Astrocyte (in vitro differentiated cells and primary cell): ENCODE data around the gene KCNQ1. TPM values are rescaled to one million over a fixed set of nuclear protein-coding genes. Genes with fewer than 3 reads are reported as not detected.

Experiments used
- DNase-seq: peaks from one replicate; pipeline ENCODE4 v3.0.0-alpha.2; 2010; ENCODE audit warnings: low read depth
- FAIRE-seq: peaks from 2 replicates; lab custom pipeline; 2011; peaks lifted over from hg19 to GRCh38; lab: Jason Lieb, UNC
- H2AFZ ChIP-seq: 2 replicates; pipeline ENCODE4 v1.6.0; 2012; ENCODE audit warnings: low read depth, low read length, inconsistent platforms
- H3K27ac ChIP-seq: 2 replicates; pipeline ENCODE4 v1.5.1; 2011; ENCODE audit warnings: low read depth, low read length, inconsistent platforms
- H3K27me3 ChIP-seq: 2 replicates; pipeline ENCODE4 v1.6.0; 2011; ENCODE audit warnings: low read length, inconsistent platforms; ENCODE audit not compliant: insufficient read depth
- H3K36me3 ChIP-seq: 2 replicates; pipeline ENCODE4 v1.5.1; 2011; ENCODE audit warnings: low read length, inconsistent platforms; ENCODE audit not compliant: insufficient read depth
- H3K4me1 ChIP-seq: 2 replicates; pipeline ENCODE4 v1.5.1; 2011; ENCODE audit warnings: low read length, inconsistent platforms; ENCODE audit not compliant: insufficient read depth
- H3K4me2 ChIP-seq: 2 replicates; pipeline ENCODE4 v1.6.0; 2012; ENCODE audit warnings: low read length, inconsistent platforms
- H3K4me3 ChIP-seq: 2 replicates; pipeline ENCODE4 v1.5.1; 2011; ENCODE audit warnings: low read depth, mild to moderate bottlenecking, low read length, inconsistent platforms; ENCODE audit not compliant: insufficient read depth
- H3K79me2 ChIP-seq: 2 replicates; pipeline ENCODE4 v1.6.0; 2012; ENCODE audit warnings: mild to moderate bottlenecking, low read length, inconsistent platforms; ENCODE audit not compliant: insufficient read depth
- H3K9ac ChIP-seq: 2 replicates; pipeline ENCODE4 v1.6.0; 2012; ENCODE audit warnings: mild to moderate bottlenecking, low read length, inconsistent platforms
- H3K9me3 ChIP-seq: 2 replicates; pipeline ENCODE4 v1.5.1; 2012; ENCODE audit warnings: low read depth, mild to moderate bottlenecking, low read length, inconsistent platforms; ENCODE audit not compliant: insufficient read depth
- H4K20me1 ChIP-seq: 2 replicates; pipeline ENCODE4 v1.6.0; 2012; ENCODE audit warnings: low read length, inconsistent platforms; ENCODE audit not compliant: insufficient read depth
- H3K27ac Mint-ChIP-seq: one replicate; pipeline ENCODE4 v1.8.0; 2021; ENCODE audit warnings: mild to moderate bottlenecking, mixed read lengths; ENCODE audit not compliant: unreplicated experiment
- H3K27me3 Mint-ChIP-seq: one replicate; pipeline ENCODE4 v1.8.0; 2021; ENCODE audit warnings: low read depth, mixed read lengths; ENCODE audit not compliant: unreplicated experiment
- H3K36me3 Mint-ChIP-seq: one replicate; pipeline ENCODE4 v1.8.0; 2021; ENCODE audit warnings: low read depth, mixed read lengths; ENCODE audit not compliant: unreplicated experiment
- H3K4me1 Mint-ChIP-seq: one replicate; pipeline ENCODE4 v1.8.0; 2021; ENCODE audit warnings: low read depth, mixed read lengths; ENCODE audit not compliant: unreplicated experiment
- H3K4me3 Mint-ChIP-seq: one replicate; pipeline ENCODE4 v1.8.0; 2021; ENCODE audit warnings: mild to moderate bottlenecking, moderate library complexity, mixed read lengths; ENCODE audit not compliant: unreplicated experiment
- H3K9me3 Mint-ChIP-seq: one replicate; pipeline ENCODE4 v1.8.0; 2021; ENCODE audit warnings: mild to moderate bottlenecking, mixed read lengths; ENCODE audit not compliant: unreplicated experiment
- EZH2 ChIP-seq: IDR thresholded peaks from 2 replicates; pipeline ENCODE4 v1.6.1; 2012; ENCODE audit warnings: mild to moderate bottlenecking, low read length, inconsistent platforms; ENCODE audit not compliant: insufficient read depth
- total RNA-seq: library from RNA; stranded (reverse); gene quantifications from 2 replicates; pipeline ENCODE4 v1.2.1, GENCODE V29; 2021
- TF ChIP-seq, protein P1 (sequence below): IDR thresholded peaks from 2 replicates; pipeline ENCODE4 v1.5.1; 2011; ENCODE audit warnings: low read depth, mild to moderate bottlenecking, inconsistent platforms, low read length, moderate library complexity; ENCODE audit not compliant: insufficient read depth

KCNQ1 gene
- total RNA-seq, 1 donor from 2014 or later: not detected

GRCh38 chr11:2474059-2474901 lies 29.5 kb downstream of the KCNQ1 start:
- no peak for TF ChIP-seq EZH2
- TF ChIP-seq, protein P1, sequence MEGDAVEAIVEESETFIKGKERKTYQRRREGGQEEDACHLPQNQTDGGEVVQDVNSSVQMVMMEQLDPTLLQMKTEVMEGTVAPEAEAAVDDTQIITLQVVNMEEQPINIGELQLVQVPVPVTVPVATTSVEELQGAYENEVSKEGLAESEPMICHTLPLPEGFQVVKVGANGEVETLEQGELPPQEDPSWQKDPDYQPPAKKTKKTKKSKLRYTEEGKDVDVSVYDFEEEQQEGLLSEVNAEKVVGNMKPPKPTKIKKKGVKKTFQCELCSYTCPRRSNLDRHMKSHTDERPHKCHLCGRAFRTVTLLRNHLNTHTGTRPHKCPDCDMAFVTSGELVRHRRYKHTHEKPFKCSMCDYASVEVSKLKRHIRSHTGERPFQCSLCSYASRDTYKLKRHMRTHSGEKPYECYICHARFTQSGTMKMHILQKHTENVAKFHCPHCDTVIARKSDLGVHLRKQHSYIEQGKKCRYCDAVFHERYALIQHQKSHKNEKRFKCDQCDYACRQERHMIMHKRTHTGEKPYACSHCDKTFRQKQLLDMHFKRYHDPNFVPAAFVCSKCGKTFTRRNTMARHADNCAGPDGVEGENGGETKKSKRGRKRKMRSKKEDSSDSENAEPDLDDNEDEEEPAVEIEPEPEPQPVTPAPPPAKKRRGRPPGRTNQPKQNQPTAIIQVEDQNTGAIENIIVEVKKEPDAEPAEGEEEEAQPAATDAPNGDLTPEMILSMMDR: no peak
- H3K36me3 Mint-ChIP-seq: no peaks in the 10 kb centered on the region
- H3K4me2 ChIP-seq: no peak overlapping the region
- peaks cover 6% of the 10 kb centered on the region for H3K27me3 ChIP-seq
- no peaks in the 10 kb centered on the region for H3K9me3 ChIP-seq
- no peak overlapping the region for H3K4me3 ChIP-seq
- no peaks in the 10 kb centered on the region for H3K36me3 ChIP-seq
- peaks cover 72% of the 10 kb centered on the region for H3K27me3 Mint-ChIP-seq
- H2AFZ ChIP-seq: no peak overlapping the region
- H4K20me1 ChIP-seq: no peaks in the 10 kb centered on the region
- no peak for FAIRE-seq
- no peaks in the 10 kb centered on the region for H3K79me2 ChIP-seq
- H3K4me3 Mint-ChIP-seq: no peak overlapping the region
- no peak overlapping the region for H3K9ac ChIP-seq
- no peak overlapping the region for H3K27ac Mint-ChIP-seq
- peaks cover 15% of the 10 kb centered on the region for H3K9me3 Mint-ChIP-seq
- no peaks in the 10 kb centered on the region for H3K4me1 Mint-ChIP-seq
- DNase-seq: no peak
- H3K27ac ChIP-seq: no peak overlapping the region
- H3K4me1 ChIP-seq: no peaks in the 10 kb centered on the region

DNA sequence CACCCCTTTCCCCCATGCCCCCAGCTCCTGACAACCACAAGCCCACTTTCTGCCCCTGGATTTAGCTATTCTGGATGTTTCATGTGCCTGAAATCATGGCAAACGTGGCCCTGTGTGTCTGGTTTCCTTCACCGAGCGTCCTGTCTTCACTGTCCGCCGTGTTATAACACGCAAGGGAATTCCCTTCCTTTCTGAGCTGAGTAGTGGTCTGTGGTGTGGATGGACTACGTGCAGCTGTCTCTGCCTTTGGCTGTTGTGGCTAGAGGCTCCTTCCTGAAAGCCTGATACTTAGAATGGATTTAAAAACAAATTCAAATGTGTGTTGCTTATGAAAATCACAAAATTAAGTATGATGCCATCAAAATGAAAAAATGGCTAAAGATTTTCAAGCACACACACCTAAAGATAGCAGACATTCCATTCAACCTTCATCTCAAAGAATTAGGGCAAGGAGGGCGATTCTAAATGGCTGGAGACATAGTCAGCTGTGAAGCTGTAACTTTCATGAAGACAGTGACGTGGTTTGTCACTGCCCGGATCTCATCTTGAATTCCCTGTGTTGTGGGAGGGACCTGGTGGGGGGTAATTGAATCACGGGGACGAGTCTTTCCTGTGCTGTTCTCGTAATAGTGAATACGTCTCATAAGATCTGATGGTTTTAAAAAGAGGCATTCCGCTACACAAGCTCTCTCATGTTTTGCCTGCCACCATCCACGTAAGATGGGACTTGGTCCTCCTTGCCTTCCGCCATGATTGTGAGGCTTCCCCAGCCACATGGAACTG lies 30.5 kb downstream of the KCNQ1 start:
- Histone ChIP-seq H4K20me1 (no peaks in the 10 kb centered on the region), H3K79me2 (no peaks in the 10 kb centered on the region), H3K27ac (no peak overlapping the region), H3K4me2 (no peak overlapping the region), H3K36me3 (no peaks in the 10 kb centered on the region), H3K27me3 (peaks cover 6% of the 10 kb centered on the region), H3K9ac (no peak overlapping the region), H3K4me1 (no peaks in the 10 kb centered on the region), H2AFZ (no peak overlapping the region), H3K4me3 (no peak overlapping the region), H3K9me3 (peaks cover under 1% of the 10 kb centered on the region)
- DNase-seq: no peak
- Mint-ChIP-seq H3K4me3 (no peak overlapping the region), H3K27me3 (peaks cover 69% of the 10 kb centered on the region), H3K4me1 (no peaks in the 10 kb centered on the region), H3K36me3 (no peaks in the 10 kb centered on the region), H3K27ac (no peak overlapping the region), H3K9me3 (peaks cover 23% of the 10 kb centered on the region)
- TF ChIP-seq, protein P1: no peak
- no peak for TF ChIP-seq EZH2
- FAIRE-seq: no peak
